H1 (cell line): ENCODE measurements around the gene AIG1. TPM values are rescaled to one million over a fixed set of nuclear protein-coding genes. Genes with fewer than 3 reads are reported as not detected.

Experiments used
- CHD2 ChIP-seq: IDR thresholded peaks from 2 replicates; pipeline ENCODE4 v1.6.1; 2012; ENCODE audit warnings: low read length, improper control_type of control experiment
- polyA plus RNA-seq, 7 experiments: library from polyadenylated mRNA; depleted of rRNA in 3 of 7; stranded (reverse) in 5 of 7; unstranded in 2 of 7; fragments of >200 nt in 5 of 7; fragments of 200-250 nt in 2 of 7; gene quantifications; 1 replicate in 5 of 7; 2 replicates in 1 of 7; 4 replicates in 1 of 7; pipeline versions ENCODE4 v1.2.1 to v1.2.3, GENCODE V29; 2011 to 2013; ENCODE audit warnings: missing spikeins in 2 of 7, mixed read lengths in 2 of 7
- total RNA-seq: library from RNA; stranded (reverse); fragmentation: NEBNext Ultra II Directional; extraction: Animal tissue kit (Norgen Biotek cat#: 25700); gene quantifications from 2 replicates; pipeline ENCODE4 v1.2.1, GENCODE V29; 2021

Gene AIG1
- total and polyA plus RNA-seq, 2 of the 8 experiments (the other 6 are each of a cell fraction or from before 2014, with no cell fraction given): 56.6 to 58.4 TPM

DNA sequence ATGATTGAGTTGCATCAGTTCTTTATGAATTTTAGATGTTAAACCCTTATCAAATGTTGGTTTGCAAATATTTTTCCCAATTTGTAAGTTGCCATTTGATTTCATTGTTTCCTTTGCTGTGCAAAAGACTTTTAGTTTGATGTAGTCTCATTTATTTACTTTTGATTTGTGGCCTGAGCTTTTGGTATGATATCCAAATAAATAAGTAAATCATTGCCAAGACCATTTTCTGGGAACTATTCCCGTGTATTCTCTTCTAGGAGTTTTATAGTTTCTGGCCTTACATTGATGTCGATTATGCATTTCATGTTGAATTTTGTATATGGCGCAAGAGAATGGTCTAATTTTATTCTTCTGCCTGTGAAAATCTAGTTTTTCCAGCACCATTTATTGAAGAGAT, 13.4 kb downstream of the AIG1 start (continued):
- TF ChIP-seq CHD2: no peak
